A549 treated with Mapracorat at 1 μM for 4 hours (cell line): ENCODE data around the gene PPP2R2D. TPM values are rescaled to one million over a fixed set of nuclear protein-coding genes. Genes with fewer than 3 reads are reported as not detected.

Experiments used
- total RNA-seq: library from RNA; stranded (reverse); fragments of 200-300 nt; extraction: Qiagen RNA extraction; gene quantifications from 5 replicates; pipeline ENCODE4 v1.2.3, GENCODE V29; 2022

The PPP2R2D gene
- total RNA-seq, result 20.7 to 30.2 TPM (median 28.2 TPM) in 5 replicates

GRCh38 chr10:131900350-131901152, at the start of gene PPP2R2D:
TSS of gene PPP2R2D (plus strand) at chr10:131901008. CDS start at chr10:131901149, 141 bp downstream.

GRCh38 chr10:131981429-131982184, 80.8 kb downstream of the PPP2R2D start, which contains the start of gene BNIP3:
TSS of gene BNIP3 (minus strand) at chr10:131981923. CDS start at chr10:131981806, 117 bp downstream.

Other genes with a start within 250 kb of the PPP2R2D start
- 41.9 to 47.4 TPM (median 44.0 TPM) in 5 replicates for gene BNIP3, start 80.9 kb downstream of the PPP2R2D start, total RNA-seq
- 0.95 to 1.2 TPM (median 1.1 TPM) in 5 replicates for gene JAKMIP3, start 164.9 kb downstream of the PPP2R2D start, total RNA-seq